DMS79 (cell line): ENCODE results near the gene TMEM45A.
"Not testable (repeated sequence)": the region's sequence is repeated elsewhere in the genome, so short reads cannot be mapped to it uniquely, and the experiment has no call there.

Experiments
- DNase-seq: peaks from one replicate; lab custom pipeline; 2025; lab: John Stamatoyannopoulos, UW

Gene TMEM45A

GRCh38 chr3:100483529-100483928 lies 8.9 kb upstream of the TMEM45A start:
- no peak for DNase-seq

GRCh38 chr3:100486808-100487207 lies 5.6 kb upstream of the TMEM45A start:
- no peak for DNase-seq

GRCh38 chr3:100489118-100489517 lies 3.3 kb upstream of the TMEM45A start:
- no peak for DNase-seq

GRCh38 chr3:100496711-100497261 lies 4.4 kb downstream of the TMEM45A start:
- DNase-seq = no peak

GRCh38 chr3:100499651-100500050 lies 7.2 kb downstream of the TMEM45A start:
- no peak for DNase-seq

- DNase-seq = no peak
Measured at GRCh38 chr3:100500320-100500880, 8.0 kb downstream of the TMEM45A start.

- no peak for DNase-seq
Measured at GRCh38 chr3:100503448-100503847, 11.0 kb downstream of the TMEM45A start.

GRCh38 chr3:100506355-100506754 lies 13.9 kb downstream of the TMEM45A start:
- DNase-seq = no peak

GRCh38 chr3:100509818-100510217 lies 17.4 kb downstream of the TMEM45A start:
- not testable (repeated sequence) for DNase-seq

- DNase-seq = no peak
Measured at GRCh38 chr3:100516232-100516631, 23.8 kb downstream of the TMEM45A start.

GRCh38 chr3:100516838-100517237 lies 24.4 kb downstream of the TMEM45A start:
- DNase-seq = no peak

GRCh38 chr3:100517276-100517675 lies 24.9 kb downstream of the TMEM45A start:
- DNase-seq = no peak

- no peak for DNase-seq
Measured at GRCh38 chr3:100518244-100518643, 25.8 kb downstream of the TMEM45A start.

- no peak for DNase-seq
Measured at GRCh38 chr3:100518983-100519382, 26.6 kb downstream of the TMEM45A start.

- no peak for DNase-seq
Measured at GRCh38 chr3:100521439-100521845, 29.0 kb downstream of the TMEM45A start.

GRCh38 chr3:100522125-100522524 lies 29.7 kb downstream of the TMEM45A start:
- no peak for DNase-seq

GRCh38 chr3:100523050-100523760 lies 30.8 kb downstream of the TMEM45A start:
- DNase-seq = no peak

GRCh38 chr3:100525753-100526612 lies 33.6 kb downstream of the TMEM45A start:
- DNase-seq = no peak

- no peak for DNase-seq
Measured at GRCh38 chr3:100526613-100527346, 34.4 kb downstream of the TMEM45A start.

GRCh38 chr3:100527347-100527735 lies 34.9 kb downstream of the TMEM45A start:
- no peak for DNase-seq

GRCh38 chr3:100531093-100531492 lies 38.7 kb downstream of the TMEM45A start:
- no peak for DNase-seq

GRCh38 chr3:100532411-100532810 lies 40.0 kb downstream of the TMEM45A start:
- DNase-seq = no peak
